GM12878 (cell line): ENCODE results near the gene SMIM22. TPM values are rescaled to one million over a fixed set of nuclear protein-coding genes. Genes with fewer than 3 reads are reported as not detected.

ENCODE experiments used
- CHD4 ChIP-seq: fragments of 200-600 bp; sonication (generic); IDR thresholded peaks from 2 replicates; pipeline ENCODE4 v1.6.1; 2016; ENCODE audit warnings: mild to moderate bottlenecking
- ESRRA ChIP-seq: IDR thresholded peaks from 2 replicates; pipeline ENCODE4 v1.6.1; 2012; ENCODE audit warnings: mild to moderate bottlenecking, low read length, improper control_type of control experiment
- ETV6 ChIP-seq, 2 experiments: fragments of 450-650 bp in 1 of 2; IDR thresholded peaks in 1 of 2; conservative IDR thresholded peaks in 1 of 2; 2 replicates each; pipeline ENCODE4 v1.6.1; 2014; ENCODE audit warnings: antibody characterized with exemption in 1 of 2, borderline replicate concordance in 1 of 2, low read depth in 1 of 2, mild to moderate bottlenecking in 1 of 2, moderate library complexity in 1 of 2
- FOS ChIP-seq: IDR thresholded peaks from 3 replicates; pipeline ENCODE4 v1.6.1; 2011; ENCODE audit warnings: borderline replicate concordance; ENCODE audit not compliant: insufficient read length; ENCODE audit errors: extremely low read depth
- FOXM1 ChIP-seq: IDR thresholded peaks from 2 replicates; pipeline ENCODE4 v1.6.1; 2012; ENCODE audit warnings: low read depth, mild to moderate bottlenecking, inconsistent platforms, low read length, moderate library complexity
- MTA2 ChIP-seq: fragments of 450-650 bp; IDR thresholded peaks from 2 replicates; pipeline ENCODE4 v1.6.1; 2016; ENCODE audit warnings: low read depth, mild to moderate bottlenecking, moderate library complexity
- MYB ChIP-seq: fragments of 150-350 bp; IDR thresholded peaks from 2 replicates; pipeline ENCODE4 v1.6.1; 2014; ENCODE audit warnings: mild to moderate bottlenecking, low read depth, low read length, borderline replicate concordance
- NBN ChIP-seq: fragments of 450-650 bp; IDR thresholded peaks from 2 replicates; pipeline ENCODE4 v1.6.1; 2016
- NFYB ChIP-seq: IDR thresholded peaks from 2 replicates; pipeline ENCODE4 v1.6.1; 2011; ENCODE audit warnings: low read depth, mild to moderate bottlenecking, low read length, improper control_type of control experiment, moderate library complexity; ENCODE audit not compliant: insufficient read depth
- NR2C2 ChIP-seq: IDR thresholded peaks from 2 replicates; pipeline ENCODE4 v1.6.1; 2011; ENCODE audit warnings: borderline replicate concordance, low read depth; ENCODE audit not compliant: control insufficient read depth, insufficient read length
- POLR2AphosphoS2 ChIP-seq: IDR thresholded peaks from 2 replicates; pipeline ENCODE4 v1.6.1; 2011; ENCODE audit warnings: low read depth, mild to moderate bottlenecking, low read length, improper control_type of control experiment, moderate library complexity
- RAD21 ChIP-seq: IDR thresholded peaks from 2 replicates; pipeline ENCODE4 v1.6.1; 2011; ENCODE audit warnings: mild to moderate bottlenecking, low read depth, low read length, moderate library complexity; ENCODE audit not compliant: insufficient read depth
- SREBF1 ChIP-seq: IDR thresholded peaks from 2 replicates; pipeline ENCODE4 v1.6.1; 2012; ENCODE audit warnings: mild to moderate bottlenecking, low read length
- TCF3 ChIP-seq: IDR thresholded peaks from 2 replicates; pipeline ENCODE4 v1.6.1; 2012; ENCODE audit warnings: low read depth, mild to moderate bottlenecking, low read length, borderline replicate concordance; ENCODE audit not compliant: insufficient read depth
- ZNF24 ChIP-seq: fragments of 450-650 bp; IDR thresholded peaks from 2 replicates; pipeline ENCODE4 v1.6.1; 2017; ENCODE audit warnings: antibody characterized with exemption, mild to moderate bottlenecking
- polyA plus RNA-seq, 11 experiments: library from polyadenylated mRNA; depleted of rRNA in 4 of 11; unstranded in 6 of 11; stranded (reverse) in 5 of 11; fragments of >200 nt; fragmentation: Nextera tagmentation in 4 of 11; fragmentation: Illumina TruSeq in 1 of 11; extraction: Ambion mirVana in 4 of 11; extraction: Trizol in 1 of 11; gene quantifications; 1 replicate in 1 of 11; 2 replicates in 10 of 11; pipeline versions ENCODE4 v1.2.1 to v1.2.3, GENCODE V29; 2011 to 2016; ENCODE audit warnings: inconsistent platforms in 2 of 11, missing spikeins in 2 of 11, low read depth in 1 of 11
- total RNA-seq, 4 experiments: library from RNA; depleted of rRNA in 3 of 4; stranded (reverse); fragments of >200 nt in 3 of 4; fragmentation: Illumina TruSeq in 1 of 4; extraction: Trizol in 1 of 4; gene quantifications; 2 replicates each; pipeline versions ENCODE4 v1.2.1 to v1.2.3, GENCODE V29; 2013 to 2021
- TF ChIP-seq, protein P1 (sequence below): fragments of 150-350 bp; IDR thresholded peaks from 2 replicates; pipeline ENCODE4 v1.6.1; 2014; ENCODE audit warnings: mild to moderate bottlenecking, low read depth, low read length
- TF ChIP-seq, protein P2 (sequence below): IDR thresholded peaks from 2 replicates; pipeline ENCODE4 v1.6.1; 2011; ENCODE audit warnings: low read depth, low read length, improper control_type of control experiment, borderline replicate concordance
- TF ChIP-seq, protein P3 (sequence below): fragments of 450-650 bp; formaldehyde crosslinking; IDR thresholded peaks from 2 replicates; pipeline ENCODE4 v1.4.0; 2022; ENCODE audit warnings: mild to moderate bottlenecking, moderate library complexity
- TF ChIP-seq, protein P4 (sequence below): fragments of 450-650 bp; IDR thresholded peaks from 2 replicates; pipeline ENCODE4 v1.6.1; 2018; ENCODE audit warnings: borderline replicate concordance, mild to moderate bottlenecking; ENCODE audit not compliant: partially characterized antibody
- TF ChIP-seq, protein P5 (sequence below): fragments of 450-650 bp; IDR thresholded peaks from 2 replicates; pipeline ENCODE4 v1.6.1; 2016; ENCODE audit warnings: mild to moderate bottlenecking

The SMIM22 gene
- total and polyA plus RNA-seq, 10 of the 15 experiments (the other 5 are each of a cell fraction or from before 2014, with no cell fraction given), result 0.83 TPM; not detected in 9

DNA sequence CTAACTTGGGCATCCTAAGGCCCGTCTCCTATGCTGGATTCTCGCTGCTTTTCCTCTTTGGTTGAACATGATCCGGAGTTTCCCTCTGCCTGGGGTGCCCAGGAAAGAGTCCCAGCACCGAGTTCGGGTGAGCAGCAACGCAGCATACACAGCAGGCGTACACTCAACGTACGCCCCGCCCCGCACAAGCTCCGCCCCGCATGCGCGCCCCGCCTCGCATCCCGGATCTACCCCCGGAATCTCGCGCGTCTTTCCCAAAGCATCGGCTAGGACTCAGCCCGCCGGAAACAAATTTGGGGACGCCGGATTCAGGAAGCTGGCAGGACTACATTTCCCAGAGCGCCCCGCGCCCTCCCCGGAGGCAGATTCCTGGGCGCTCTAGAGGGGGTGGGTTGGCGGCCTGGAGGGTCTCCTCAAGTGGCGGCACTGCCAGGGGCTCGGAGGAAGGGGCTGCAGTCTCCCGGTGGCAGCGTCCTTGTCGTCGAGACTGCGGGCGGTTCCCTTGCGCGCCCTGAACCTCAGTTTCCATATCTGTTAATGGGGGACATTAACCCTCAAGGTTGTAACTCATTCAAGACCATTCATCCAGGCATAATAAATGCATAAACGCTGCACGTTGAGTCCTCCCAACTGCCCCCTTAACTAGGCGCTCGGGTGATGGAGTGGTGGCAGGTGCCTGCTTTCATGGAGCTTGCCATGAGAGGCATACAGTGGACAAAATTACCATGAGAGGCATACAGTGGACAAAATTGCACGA is 26.4 kb upstream of the SMIM22 start (continued):
- TF ChIP-seq, protein P1, sequence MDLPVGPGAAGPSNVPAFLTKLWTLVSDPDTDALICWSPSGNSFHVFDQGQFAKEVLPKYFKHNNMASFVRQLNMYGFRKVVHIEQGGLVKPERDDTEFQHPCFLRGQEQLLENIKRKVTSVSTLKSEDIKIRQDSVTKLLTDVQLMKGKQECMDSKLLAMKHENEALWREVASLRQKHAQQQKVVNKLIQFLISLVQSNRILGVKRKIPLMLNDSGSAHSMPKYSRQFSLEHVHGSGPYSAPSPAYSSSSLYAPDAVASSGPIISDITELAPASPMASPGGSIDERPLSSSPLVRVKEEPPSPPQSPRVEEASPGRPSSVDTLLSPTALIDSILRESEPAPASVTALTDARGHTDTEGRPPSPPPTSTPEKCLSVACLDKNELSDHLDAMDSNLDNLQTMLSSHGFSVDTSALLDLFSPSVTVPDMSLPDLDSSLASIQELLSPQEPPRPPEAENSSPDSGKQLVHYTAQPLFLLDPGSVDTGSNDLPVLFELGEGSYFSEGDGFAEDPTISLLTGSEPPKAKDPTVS, result no peak
- no peak; the same call in 1 of the 2 replicates for TF ChIP-seq SREBF1
- TF ChIP-seq CHD4, result no peak
- TF ChIP-seq FOS, result no peak
- TF ChIP-seq, protein P2, sequence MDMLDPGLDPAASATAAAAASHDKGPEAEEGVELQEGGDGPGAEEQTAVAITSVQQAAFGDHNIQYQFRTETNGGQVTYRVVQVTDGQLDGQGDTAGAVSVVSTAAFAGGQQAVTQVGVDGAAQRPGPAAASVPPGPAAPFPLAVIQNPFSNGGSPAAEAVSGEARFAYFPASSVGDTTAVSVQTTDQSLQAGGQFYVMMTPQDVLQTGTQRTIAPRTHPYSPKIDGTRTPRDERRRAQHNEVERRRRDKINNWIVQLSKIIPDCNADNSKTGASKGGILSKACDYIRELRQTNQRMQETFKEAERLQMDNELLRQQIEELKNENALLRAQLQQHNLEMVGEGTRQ, result no peak
- TF ChIP-seq, protein P3, sequence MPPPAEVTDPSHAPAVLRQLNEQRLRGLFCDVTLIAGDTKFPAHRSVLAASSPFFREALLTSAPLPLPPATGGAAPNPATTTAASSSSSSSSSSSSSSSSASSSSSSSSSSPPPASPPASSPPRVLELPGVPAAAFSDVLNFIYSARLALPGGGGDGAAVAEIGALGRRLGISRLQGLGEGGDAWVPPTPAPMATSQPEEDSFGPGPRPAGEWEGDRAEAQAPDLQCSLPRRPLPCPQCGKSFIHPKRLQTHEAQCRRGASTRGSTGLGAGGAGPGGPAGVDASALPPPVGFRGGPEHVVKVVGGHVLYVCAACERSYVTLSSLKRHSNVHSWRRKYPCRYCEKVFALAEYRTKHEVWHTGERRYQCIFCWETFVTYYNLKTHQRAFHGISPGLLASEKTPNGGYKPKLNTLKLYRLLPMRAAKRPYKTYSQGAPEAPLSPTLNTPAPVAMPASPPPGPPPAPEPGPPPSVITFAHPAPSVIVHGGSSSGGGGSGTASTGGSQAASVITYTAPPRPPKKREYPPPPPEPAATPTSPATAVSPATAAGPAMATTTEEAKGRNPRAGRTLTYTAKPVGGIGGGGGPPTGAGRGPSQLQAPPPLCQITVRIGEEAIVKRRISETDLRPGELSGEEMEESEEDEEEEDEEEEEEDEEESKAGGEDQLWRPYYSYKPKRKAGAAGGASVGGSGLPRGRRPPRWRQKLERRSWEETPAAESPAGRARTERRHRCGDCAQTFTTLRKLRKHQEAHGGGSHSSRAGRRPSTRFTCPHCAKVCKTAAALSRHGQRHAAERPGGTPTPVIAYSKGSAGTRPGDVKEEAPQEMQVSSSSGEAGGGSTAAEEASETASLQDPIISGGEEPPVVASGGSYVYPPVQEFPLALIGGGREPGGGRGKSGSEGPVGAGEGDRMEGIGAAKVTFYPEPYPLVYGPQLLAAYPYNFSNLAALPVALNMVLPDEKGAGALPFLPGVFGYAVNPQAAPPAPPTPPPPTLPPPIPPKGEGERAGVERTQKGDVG (CRISPR knock-in tag), result no peak
- TF ChIP-seq TCF3, result no peak
- TF ChIP-seq NR2C2, result no peak
- TF ChIP-seq POLR2AphosphoS2, result peak; percentile 66; the same call in 1 of the 2 replicates
- 0 out of 2 replicates have a peak, but pooled peaks have one; percentile 46 for TF ChIP-seq NBN
- no peak for TF ChIP-seq FOXM1
- TF ChIP-seq MYB, result no peak
- peak; percentile 19; the same call in 1 of the 2 replicates for TF ChIP-seq MTA2
- TF ChIP-seq, protein P4, sequence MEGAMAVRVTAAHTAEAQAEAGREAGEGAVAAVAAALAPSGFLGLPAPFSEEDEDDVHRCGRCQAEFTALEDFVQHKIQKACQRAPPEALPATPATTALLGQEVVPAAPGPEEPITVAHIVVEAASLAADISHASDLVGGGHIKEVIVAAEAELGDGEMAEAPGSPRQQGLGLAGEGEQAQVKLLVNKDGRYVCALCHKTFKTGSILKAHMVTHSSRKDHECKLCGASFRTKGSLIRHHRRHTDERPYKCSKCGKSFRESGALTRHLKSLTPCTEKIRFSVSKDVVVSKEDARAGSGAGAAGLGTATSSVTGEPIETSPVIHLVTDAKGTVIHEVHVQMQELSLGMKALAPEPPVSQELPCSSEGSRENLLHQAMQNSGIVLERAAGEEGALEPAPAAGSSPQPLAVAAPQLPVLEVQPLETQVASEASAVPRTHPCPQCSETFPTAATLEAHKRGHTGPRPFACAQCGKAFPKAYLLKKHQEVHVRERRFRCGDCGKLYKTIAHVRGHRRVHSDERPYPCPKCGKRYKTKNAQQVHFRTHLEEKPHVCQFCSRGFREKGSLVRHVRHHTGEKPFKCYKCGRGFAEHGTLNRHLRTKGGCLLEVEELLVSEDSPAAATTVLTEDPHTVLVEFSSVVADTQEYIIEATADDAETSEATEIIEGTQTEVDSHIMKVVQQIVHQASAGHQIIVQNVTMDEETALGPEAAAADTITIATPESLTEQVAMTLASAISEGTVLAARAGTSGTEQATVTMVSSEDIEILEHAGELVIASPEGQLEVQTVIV, result no peak
- TF ChIP-seq, protein P5, sequence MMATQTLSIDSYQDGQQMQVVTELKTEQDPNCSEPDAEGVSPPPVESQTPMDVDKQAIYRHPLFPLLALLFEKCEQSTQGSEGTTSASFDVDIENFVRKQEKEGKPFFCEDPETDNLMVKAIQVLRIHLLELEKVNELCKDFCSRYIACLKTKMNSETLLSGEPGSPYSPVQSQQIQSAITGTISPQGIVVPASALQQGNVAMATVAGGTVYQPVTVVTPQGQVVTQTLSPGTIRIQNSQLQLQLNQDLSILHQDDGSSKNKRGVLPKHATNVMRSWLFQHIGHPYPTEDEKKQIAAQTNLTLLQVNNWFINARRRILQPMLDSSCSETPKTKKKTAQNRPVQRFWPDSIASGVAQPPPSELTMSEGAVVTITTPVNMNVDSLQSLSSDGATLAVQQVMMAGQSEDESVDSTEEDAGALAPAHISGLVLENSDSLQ, result no peak
- no peak for TF ChIP-seq RAD21
- TF ChIP-seq ZNF24, result no peak
- no peak for TF ChIP-seq ETV6 (conservative IDR thresholded peaks at IDR 0.05 in 1 of 2, IDR thresholded peaks at IDR 0.05 in 1 of 2; ENCODE audit: borderline replicate concordance in 1 of 2, low read depth in 1 of 2)
- TF ChIP-seq NFYB, result no peak
- no peak for TF ChIP-seq ESRRA
